HepG2 (cell line): Measurements from ENCODE around the gene PERCC1. TPM values are rescaled to one million over a fixed set of nuclear protein-coding genes. Genes with fewer than 3 reads are reported as not detected.

Experiments used
- CHCHD3 ChIP-seq: sonication (generic); formaldehyde crosslinking; IDR thresholded peaks from 2 replicates; pipeline ENCODE4 v1.8.0; 2022; ENCODE audit warnings: mild to moderate bottlenecking, missing genetic modification reagents, moderate library complexity
- CREB1 ChIP-seq, 2 experiments: fragments of 450-650 bp in 1 of 2; IDR thresholded peaks; 2 replicates each; pipeline ENCODE4 v1.6.1; 2016 to 2017; ENCODE audit warnings: control low read depth in 1 of 2, mild to moderate bottlenecking in 1 of 2, missing compliant biosample characterization in 1 of 2, missing genetic modification characterization in 1 of 2
- CSRNP2 ChIP-seq: sonication (generic); formaldehyde crosslinking; conservative IDR thresholded peaks from 2 replicates; pipeline ENCODE4 v1.8.0; 2022; ENCODE audit warnings: low read depth, missing genetic modification reagents
- HOMEZ ChIP-seq: IDR thresholded peaks from 2 replicates; pipeline ENCODE4 v1.6.1; 2016; ENCODE audit warnings: low read depth
- IRF9 ChIP-seq: sonication (generic); formaldehyde crosslinking; IDR thresholded peaks from 2 replicates; pipeline ENCODE4 v1.8.0; 2022; ENCODE audit warnings: missing genetic modification reagents, mild to moderate bottlenecking, borderline replicate concordance
- NPAS2 ChIP-seq: sonication (generic); formaldehyde crosslinking; IDR thresholded peaks from 2 replicates; pipeline ENCODE4 v1.8.0; 2022; ENCODE audit warnings: mild to moderate bottlenecking, missing genetic modification reagents, borderline replicate concordance
- PRMT3 ChIP-seq: sonication (generic); formaldehyde crosslinking; IDR thresholded peaks from 2 replicates; pipeline ENCODE4 v1.8.1; 2022; ENCODE audit warnings: low read depth, mild to moderate bottlenecking, moderate library complexity, missing genetic modification reagents, borderline replicate concordance
- REST ChIP-seq, 2 experiments: IDR thresholded peaks; 2 replicates each; pipeline ENCODE4 v1.6.1; 2011 to 2012; ENCODE audit warnings: low read length in 2 of 2, borderline replicate concordance in 1 of 2, low read depth in 1 of 2, mild to moderate bottlenecking in 1 of 2, moderate library complexity in 1 of 2
- REXO4 ChIP-seq: sonication (generic); formaldehyde crosslinking; IDR thresholded peaks from 2 replicates; pipeline ENCODE4 v1.8.0; 2022; ENCODE audit warnings: missing genetic modification reagents, mild to moderate bottlenecking, borderline replicate concordance
- SNAPC2 ChIP-seq: sonication (generic); formaldehyde crosslinking; IDR thresholded peaks from 2 replicates; pipeline ENCODE4 v1.8.1; 2022; ENCODE audit warnings: mild to moderate bottlenecking, missing genetic modification reagents
- SRF ChIP-seq: IDR thresholded peaks from 2 replicates; pipeline ENCODE4 v1.6.1; 2011; ENCODE audit warnings: mild to moderate bottlenecking, low read depth, low read length, moderate library complexity
- TMF1 ChIP-seq: sonication (generic); formaldehyde crosslinking; IDR thresholded peaks from 2 replicates; pipeline ENCODE4 v1.8.1; 2022; ENCODE audit warnings: low read depth, missing genetic modification reagents
- ZBTB1 ChIP-seq: sonication (generic); formaldehyde crosslinking; IDR thresholded peaks from 2 replicates; pipeline ENCODE4 v1.4.0; 2020; ENCODE audit warnings: missing genetic modification reagents, borderline replicate concordance
- ZFP90 ChIP-seq: sonication (generic); formaldehyde crosslinking; IDR thresholded peaks from 2 replicates; pipeline ENCODE4 v1.8.0; 2022; ENCODE audit warnings: missing genetic modification reagents, mild to moderate bottlenecking, inconsistent platforms, borderline replicate concordance
- ZKSCAN5 ChIP-seq: sonication (generic); formaldehyde crosslinking; IDR thresholded peaks from 2 replicates; pipeline ENCODE4 v1.5.1; 2020; ENCODE audit warnings: mild to moderate bottlenecking, missing genetic modification reagents
- ZNF660 ChIP-seq: sonication (generic); formaldehyde crosslinking; IDR thresholded peaks from 2 replicates; pipeline ENCODE4 v1.5.1; 2020; ENCODE audit warnings: mild to moderate bottlenecking, low read depth, missing genetic modification reagents, borderline replicate concordance
- ZNF747 ChIP-seq: sonication (generic); formaldehyde crosslinking; IDR thresholded peaks from 2 replicates; pipeline ENCODE4 v1.8.1; 2023; ENCODE audit warnings: missing genetic modification reagents, mild to moderate bottlenecking, borderline replicate concordance
- ZNF891 ChIP-seq: sonication (generic); formaldehyde crosslinking; IDR thresholded peaks from 2 replicates; pipeline ENCODE4 v1.5.0; 2020; ENCODE audit warnings: mild to moderate bottlenecking, missing genetic modification reagents
- ZSCAN20 ChIP-seq: sonication (generic); formaldehyde crosslinking; IDR thresholded peaks from 2 replicates; pipeline ENCODE4 v1.4.0; 2020; ENCODE audit warnings: missing genetic modification reagents, mild to moderate bottlenecking, borderline replicate concordance
- polyA plus RNA-seq, 8 experiments: library from polyadenylated mRNA; depleted of rRNA in 3 of 8; stranded (reverse) in 7 of 8; unstranded in 1 of 8; fragments of >200 nt; fragmentation: Illumina TruSeq in 4 of 8; extraction: Trizol in 4 of 8; gene quantifications; 2 replicates each; pipeline versions ENCODE4 v1.2.1 to v1.2.3, GENCODE V29; 2011 to 2016; ENCODE audit warnings: low read depth in 4 of 8, missing spikeins in 1 of 8, mixed read lengths in 1 of 8; ENCODE audit not compliant: insufficient read depth in 1 of 8
- total RNA-seq, 5 experiments: library from RNA; depleted of rRNA; stranded (reverse); fragments of >200 nt; fragmentation: Illumina TruSeq; extraction: Trizol; gene quantifications; 2 replicates each; pipeline ENCODE4 v1.2.3, GENCODE V29; 2016; ENCODE audit warnings: low read depth in 1 of 5

PERCC1 gene
- total and polyA plus RNA-seq, 2 of the 13 experiments (the other 11 are each of a cell fraction or from before 2014, with no cell fraction given), result 0.15 TPM; not detected in 1

- TF ChIP-seq ZNF660 (CRISPR knock-in tag), result no peak
- TF ChIP-seq ZNF747 (CRISPR knock-in tag), result peak; percentile 74; the same call in 1 of the 2 replicates
- no peak for TF ChIP-seq CREB1 (IDR thresholded peaks at IDR 0.05)
- TF ChIP-seq CREB1 (CRISPR knock-in tag; IDR thresholded peaks at IDR 0.05), result no peak
- no peak for TF ChIP-seq ZKSCAN5 (CRISPR knock-in tag)
- TF ChIP-seq NPAS2, result no peak
- TF ChIP-seq ZFP90 (CRISPR knock-in tag), result no peak
- no peak for TF ChIP-seq CSRNP2 (CRISPR knock-in tag)
- no peak for TF ChIP-seq REXO4
- peak; percentile 26; the same call in 1 of the 2 replicates for TF ChIP-seq SRF
- no peak for TF ChIP-seq CHCHD3 (CRISPR knock-in tag)
- no peak for TF ChIP-seq REST (IDR thresholded peaks at IDR 0.05; ENCODE audit: borderline replicate concordance in 1 of 2, low read depth in 1 of 2, low read length in 2 of 2)
- TF ChIP-seq PRMT3 (CRISPR knock-in tag), result no peak
- no peak for TF ChIP-seq ZSCAN20 (CRISPR knock-in tag)
- TF ChIP-seq HOMEZ (CRISPR knock-in tag), result no peak
- no peak for TF ChIP-seq ZBTB1 (CRISPR knock-in tag)
- TF ChIP-seq IRF9 (CRISPR knock-in tag), result no peak
- no peak for TF ChIP-seq ZNF891 (CRISPR knock-in tag)
- 0 out of 2 replicates have a peak, but pooled peaks have one; percentile 28 for TF ChIP-seq TMF1 (CRISPR knock-in tag)
- TF ChIP-seq SNAPC2 (CRISPR knock-in tag), result no peak
Observed at GRCh38 chr16:1430759-1431496, at the start of gene PERCC1 (continued).
